Endodermal cell (in vitro differentiated cells): Measurements from ENCODE around the gene PIM1. TPM values are rescaled to one million over a fixed set of nuclear protein-coding genes. Genes with fewer than 3 reads are reported as not detected.

ENCODE experiments used
- DNase-seq: peaks from one replicate; pipeline ENCODE4 v3.0.0-alpha.2; 2017
- H3K27ac ChIP-seq: 2 replicates; pipeline ENCODE4 v1.5.1; 2013; ENCODE audit warnings: mild to moderate bottlenecking, low read depth, low read length, moderate library complexity
- H3K27me3 ChIP-seq: 2 replicates; pipeline ENCODE4 v1.6.1; 2013; ENCODE audit warnings: mild to moderate bottlenecking, low read length, moderate library complexity; ENCODE audit not compliant: insufficient read depth, control insufficient read depth, poor library complexity, severe bottlenecking
- H3K36me3 ChIP-seq: 2 replicates; pipeline ENCODE4 v1.7.0; 2013; ENCODE audit warnings: mild to moderate bottlenecking, low read length, moderate library complexity; ENCODE audit not compliant: control insufficient read depth, insufficient read depth
- H3K4me1 ChIP-seq: one replicate; pipeline ENCODE4 v1.7.0; 2013; ENCODE audit warnings: low read length; ENCODE audit not compliant: control insufficient read depth, insufficient read depth
- H3K4me3 ChIP-seq: 2 replicates; pipeline ENCODE4 v1.5.1; 2013; ENCODE audit warnings: mild to moderate bottlenecking, low read length, moderate library complexity
- H3K9ac ChIP-seq: 2 replicates; pipeline ENCODE4 v1.6.1; 2013; ENCODE audit warnings: mild to moderate bottlenecking, low read length, moderate library complexity; ENCODE audit not compliant: poor library complexity, severe bottlenecking; ENCODE audit errors: extremely low read depth
- H3K9me3 ChIP-seq: 2 replicates; pipeline ENCODE4 v1.6.1; 2013; ENCODE audit warnings: mild to moderate bottlenecking, low read length, moderate library complexity; ENCODE audit not compliant: control insufficient read depth
- H3K27ac Mint-ChIP-seq: 2 replicates; pipeline ENCODE4 v1.8.0; 2020; ENCODE audit warnings: mixed read lengths
- H3K27me3 Mint-ChIP-seq: 2 replicates; pipeline ENCODE4 v1.8.0; 2021; ENCODE audit warnings: mild to moderate bottlenecking, mixed read lengths; ENCODE audit not compliant: insufficient read depth
- H3K36me3 Mint-ChIP-seq: 2 replicates; pipeline ENCODE4 v1.8.0; 2020; ENCODE audit warnings: low read depth, mixed read lengths
- H3K4me1 Mint-ChIP-seq: 2 replicates; pipeline ENCODE4 v1.8.0; 2020; ENCODE audit warnings: mixed read lengths
- H3K4me3 Mint-ChIP-seq: 2 replicates; pipeline ENCODE4 v1.8.0; 2020; ENCODE audit warnings: mild to moderate bottlenecking, moderate library complexity, mixed read lengths
- H3K9me3 Mint-ChIP-seq: 2 replicates; pipeline ENCODE4 v1.8.0; 2020; ENCODE audit warnings: mild to moderate bottlenecking, mixed read lengths
- CTCF ChIP-seq: fragments of 200-600 bp; sonication (generic); conservative IDR thresholded peaks from 2 replicates; pipeline ENCODE4 v1.5.0; 2021; ENCODE audit warnings: antibody characterized with exemption, mild to moderate bottlenecking
- WGBS, 2 experiments: methylation state at CpG; one replicate each; pipeline versions ENCODE4 v1.1.5 to v1.1.7; 2013; ENCODE audit warnings: missing lambda C conversion rate in 2 of 2, mixed read lengths in 1 of 2; ENCODE audit not compliant: insufficient coverage in 1 of 2, insufficient read length in 1 of 2; 5-methylcytosine and 5-hydroxymethylcytosine counted together
- total RNA-seq, 2 donors: library from RNA; stranded (reverse); fragmentation: NEBNext Ultra II Directional in 1 of 2; extraction: Animal tissue kit (Norgen Biotek cat#: 25700) in 1 of 2; gene quantifications; 2 replicates in 1 of 2; 3 replicates in 1 of 2; pipeline ENCODE4 v1.2.1, GENCODE V29; 2021

The PIM1 gene
- total RNA-seq, 2 donors from 2014 or later = 43.9 to 65.3 TPM

GRCh38 chr6:37160922-37161778 is 8.8 kb upstream of the PIM1 start:
- no peaks in the 10 kb centered on the region for H3K9me3 ChIP-seq

GRCh38 chr6:37162740-37163139 is 7.2 kb upstream of the PIM1 start:
- H3K4me3 Mint-ChIP-seq = no peak overlapping the region

More at GRCh38 chr6:37160922-37161778, 8.8 kb upstream of the PIM1 start:
- Mint-ChIP-seq H3K36me3 (no peaks in the 10 kb centered on the region), H3K27me3 (no peaks in the 10 kb centered on the region), H3K9me3 (no peaks in the 10 kb centered on the region), H3K4me1 (peaks cover 4% of the 10 kb centered on the region), H3K4me3 (no peak overlapping the region), H3K27ac (no peak overlapping the region)
- no peak for DNase-seq
- no peak overlapping the region for H3K4me3 ChIP-seq
- WGBS, 2 experiments = 93 to 95% methylated on average over 3 to 7 of the region's 8 CpGs
- H3K9ac ChIP-seq = no peak overlapping the region
- TF ChIP-seq CTCF = no peak
- no peaks in the 10 kb centered on the region for H3K36me3 ChIP-seq
- no peak overlapping the region for H3K27ac ChIP-seq
- H3K27me3 ChIP-seq = no peaks in the 10 kb centered on the region
- no peaks in the 10 kb centered on the region for H3K4me1 ChIP-seq

GRCh38 chr6:37168163-37168758 is 1.7 kb upstream of the PIM1 start:
- DNase-seq = peak; percentile 59
- Mint-ChIP-seq H3K4me1 (peaks cover 23% of the 10 kb centered on the region), H3K9me3 (no peaks in the 10 kb centered on the region), H3K4me3 (peak overlapping the region; percentile 91), H3K27ac (peak overlapping the region; percentile 10), H3K36me3 (peaks cover 12% of the 10 kb centered on the region), H3K27me3 (no peaks in the 10 kb centered on the region)
- peak overlapping the region; percentile 92 for H3K9ac ChIP-seq
- peak overlapping the region; percentile 77 for H3K4me3 ChIP-seq
- no peak overlapping the region for H3K27ac ChIP-seq
- no peaks in the 10 kb centered on the region for H3K9me3 ChIP-seq
- H3K27me3 ChIP-seq = no peaks in the 10 kb centered on the region
- no peak for TF ChIP-seq CTCF
- 69 to 78% methylated on average over 4 to 5 of the region's 5 CpGs for WGBS, 2 experiments
- H3K36me3 ChIP-seq = peaks cover 19% of the 10 kb centered on the region
- H3K4me1 ChIP-seq = peaks cover 2% of the 10 kb centered on the region

More at GRCh38 chr6:37162740-37163139, 7.2 kb upstream of the PIM1 start:
- Mint-ChIP-seq H3K27me3 (no peaks in the 10 kb centered on the region), H3K36me3 (no peaks in the 10 kb centered on the region), H3K4me1 (peaks cover 11% of the 10 kb centered on the region), H3K27ac (no peak overlapping the region), H3K9me3 (no peaks in the 10 kb centered on the region)
- WGBS, 2 experiments = 70 to 88% methylated on average over 2 to 3 of the region's 4 CpGs
- Histone ChIP-seq H3K4me1 (no peaks in the 10 kb centered on the region), H3K9ac (no peak overlapping the region), H3K4me3 (no peak overlapping the region), H3K9me3 (no peaks in the 10 kb centered on the region), H3K36me3 (no peaks in the 10 kb centered on the region), H3K27ac (no peak overlapping the region), H3K27me3 (no peaks in the 10 kb centered on the region)
- no peak for DNase-seq
- TF ChIP-seq CTCF = no peak
